ENCODE data around the gene SETDB2. TPM values are rescaled to one million over a fixed set of nuclear protein-coding genes. Genes with fewer than 3 reads are reported as not detected.

SETDB2 gene
- total and polyA plus RNA-seq, 2 donors (not counting 3 experiments of a cell fraction or from before 2014, with no cell fraction given): 1.5 to 5.6 TPM

DNA sequence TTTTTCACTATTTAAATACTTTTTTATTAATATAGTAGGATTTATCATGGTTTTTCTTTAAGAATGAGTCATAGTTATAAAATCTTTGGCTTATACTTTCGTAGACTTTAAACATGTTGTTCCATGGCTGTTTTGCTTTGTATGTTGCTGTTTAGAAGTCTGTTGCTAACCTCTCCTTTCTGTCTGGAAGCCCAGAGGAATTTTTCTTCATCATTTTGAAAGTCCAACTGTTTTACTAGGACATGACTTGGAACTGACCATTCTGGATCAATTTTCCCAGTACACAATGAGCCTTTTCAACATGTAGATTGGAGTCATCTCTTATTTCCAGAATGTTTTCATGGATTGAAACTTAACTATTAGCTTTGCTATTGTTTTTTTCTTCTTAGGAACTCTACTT, 8.1 kb upstream of the SETDB2 start:
- Histone ChIP-seq H2AFZ (ENCODE audit: low read depth, low read length) (no peak overlapping the region), H3K36me3 (ENCODE audit: control insufficient read depth in 2 of 2, extremely low read depth in 1 of 2, insufficient read depth in 2 of 2, low read length in 2 of 2) (no peaks in the 10 kb centered on the region), H3K79me2 (ENCODE audit: control insufficient read depth, insufficient read depth, low read length) (no peaks in the 10 kb centered on the region), H4K20me1 (replicated peaks; ENCODE audit: control insufficient read depth, extremely low read depth, insufficient read depth, low read length) (no peaks in the 10 kb centered on the region), H3K4me3 (replicated peaks in 1 of 3; ENCODE audit: insufficient read depth in 1 of 3, low read depth in 1 of 3, low read length in 3 of 3) (no peak overlapping the region), H3K9me1 (replicated peaks; ENCODE audit: control insufficient read depth, extremely low read depth, insufficient read depth, low read length) (no peaks in the 10 kb centered on the region), H3K9ac (replicated peaks; ENCODE audit: extremely low read depth, insufficient read depth, low read length) (no peak overlapping the region), H3K4me1 (ENCODE audit: control insufficient read depth, extremely low read depth, insufficient read depth, low read length) (no peaks in the 10 kb centered on the region), H3K4me2 (ENCODE audit: insufficient read depth, low read length) (no peak overlapping the region), H3K27ac (ENCODE audit: insufficient read depth, low read depth, low read length) (no peak overlapping the region), H3K9me3 (replicated peaks; ENCODE audit: control insufficient read depth, insufficient read depth, low read length) (no peaks in the 10 kb centered on the region), H3K27me3 (ENCODE audit: control insufficient read depth in 2 of 2, insufficient read depth in 2 of 2, low read length in 2 of 2) (no peaks in the 10 kb centered on the region)
- TF ChIP-seq GATA2 (IDR thresholded peaks at IDR 0.05; ENCODE audit: insufficient read depth, insufficient read length, low read depth, low read length) (no peak), JUN (IDR thresholded peaks at IDR 0.05; ENCODE audit: borderline replicate concordance, insufficient read depth, insufficient read length, low read depth) (no peak), POLR2AphosphoS5 (IDR thresholded peaks at IDR 0.05; ENCODE audit: insufficient read depth, low read depth, low read length) (no peak), EZH2 (IDR thresholded peaks at IDR 0.05; ENCODE audit: borderline replicate concordance, low read depth, low read length, severe bottlenecking) (no peak), FOS (IDR thresholded peaks at IDR 0.05; ENCODE audit: borderline replicate concordance, insufficient read depth, low read length) (no peak), MYC (IDR thresholded peaks at IDR 0.05; ENCODE audit: low read depth, low read length) (no peak)
- TF ChIP-seq, protein P1, sequence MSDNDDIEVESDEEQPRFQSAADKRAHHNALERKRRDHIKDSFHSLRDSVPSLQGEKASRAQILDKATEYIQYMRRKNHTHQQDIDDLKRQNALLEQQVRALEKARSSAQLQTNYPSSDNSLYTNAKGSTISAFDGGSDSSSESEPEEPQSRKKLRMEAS (IDR thresholded peaks at IDR 0.05; ENCODE audit: insufficient read depth, insufficient read length): no peak
- TF ChIP-seq, protein P2, sequence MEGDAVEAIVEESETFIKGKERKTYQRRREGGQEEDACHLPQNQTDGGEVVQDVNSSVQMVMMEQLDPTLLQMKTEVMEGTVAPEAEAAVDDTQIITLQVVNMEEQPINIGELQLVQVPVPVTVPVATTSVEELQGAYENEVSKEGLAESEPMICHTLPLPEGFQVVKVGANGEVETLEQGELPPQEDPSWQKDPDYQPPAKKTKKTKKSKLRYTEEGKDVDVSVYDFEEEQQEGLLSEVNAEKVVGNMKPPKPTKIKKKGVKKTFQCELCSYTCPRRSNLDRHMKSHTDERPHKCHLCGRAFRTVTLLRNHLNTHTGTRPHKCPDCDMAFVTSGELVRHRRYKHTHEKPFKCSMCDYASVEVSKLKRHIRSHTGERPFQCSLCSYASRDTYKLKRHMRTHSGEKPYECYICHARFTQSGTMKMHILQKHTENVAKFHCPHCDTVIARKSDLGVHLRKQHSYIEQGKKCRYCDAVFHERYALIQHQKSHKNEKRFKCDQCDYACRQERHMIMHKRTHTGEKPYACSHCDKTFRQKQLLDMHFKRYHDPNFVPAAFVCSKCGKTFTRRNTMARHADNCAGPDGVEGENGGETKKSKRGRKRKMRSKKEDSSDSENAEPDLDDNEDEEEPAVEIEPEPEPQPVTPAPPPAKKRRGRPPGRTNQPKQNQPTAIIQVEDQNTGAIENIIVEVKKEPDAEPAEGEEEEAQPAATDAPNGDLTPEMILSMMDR (IDR thresholded peaks at IDR 0.05; ENCODE audit: extremely low read depth in 1 of 2, insufficient read depth in 1 of 2, low read depth in 1 of 2, low read length in 2 of 2): no peak
- dilution Hi-C loops (cut with MboI; ENCODE audit: extremely low pct_ligation_motif_present, low sequenced_read_pairs) (no loop called here), intact Hi-C loops (cut with micrococcal nuclease) (no loop called here)
- CTCF ChIA-PET: interaction anchor here (0.9 to 2.4 kb wide), 10 partner anchors 8 to 337 kb away, joined by 3 to 10 read pairs (median 4); no protein-coding TSS in a partner anchor
- POLR2A ChIA-PET: interaction anchor here (0.6 kb wide), 1 partner anchor 64 kb away, joined by 5 read pairs; no protein-coding TSS in a partner anchor
- BruUV-seq (replicated peaks): no TSS peak
- FAIRE-seq (no peak), DNase-seq (ENCODE audit: low read depth, low spot score) (no peak)
